ENCODE measurements around the gene NODAL.

The NODAL gene

GRCh38 chr10:70425096-70425495 lies 16.4 kb downstream of the NODAL start:
- Histone ChIP-seq H3K36me3 (ENCODE audit: control insufficient read depth in 1 of 2, insufficient read depth in 2 of 2, low read length in 2 of 2) (peaks cover 20 to 60% of the 10 kb centered on the region in 2 experiments), H3K4ac (ENCODE audit: low read depth, low read length) (no peak overlapping the region), H4K91ac (ENCODE audit: low read depth, low read length) (no peak overlapping the region), H3K4me1 (ENCODE audit: control insufficient read depth in 1 of 2, insufficient read depth in 2 of 2, low read length in 2 of 2) (no peaks in the 10 kb centered on the region), H3K9ac (ENCODE audit: low read length) (no peak overlapping the region), H2BK120ac (ENCODE audit: insufficient read depth, low read length, poor library complexity) (no peak overlapping the region), H3K4me2 (ENCODE audit: low read length) (no peak overlapping the region), H2AFZ (ENCODE audit: insufficient read depth, low read length, poor library complexity) (no peak overlapping the region), H3K79me2 (ENCODE audit: control insufficient read depth, insufficient read depth, low read length, poor library complexity) (no peaks in the 10 kb centered on the region), H3K18ac (ENCODE audit: low read length) (no peak overlapping the region), H3K4me3 (ENCODE audit: low read depth, low read length) (no peak overlapping the region), H2BK5ac (ENCODE audit: low read depth, low read length, poor library complexity) (no peak overlapping the region), H3K14ac (ENCODE audit: low read length) (no peak overlapping the region), H3K9me3 (ENCODE audit: insufficient read depth, low read depth, low read length) (no peaks in the 10 kb centered on the region), H4K8ac (ENCODE audit: low read depth, low read length) (no peak overlapping the region), H2BK12ac (ENCODE audit: low read length) (no peak overlapping the region), H3K27me3 (ENCODE audit: insufficient read depth, low read length) (no peaks in the 10 kb centered on the region), H3K27ac (ENCODE audit: low read depth, low read length) (no peak overlapping the region), H3K23ac (ENCODE audit: low read length) (no peak overlapping the region), H3K79me1 (ENCODE audit: low read length) (no peaks in the 10 kb centered on the region), H4K12ac (ENCODE audit: low read depth, low read length) (no peak overlapping the region), H2AK5ac (ENCODE audit: low read length) (no peak overlapping the region)
- DNase-seq = no peak
- WGBS (ENCODE audit: extremely low coverage, insufficient coverage, insufficient read length) = no CpG with 5 or more reads among the region's 3 CpGs

GRCh38 chr10:70424320-70424719 lies 17.2 kb downstream of the NODAL start:
- H3K79me2 ChIP-seq (ENCODE audit: control insufficient read depth, insufficient read depth, low read length, poor library complexity) = no peaks in the 10 kb centered on the region
- no peak overlapping the region for H3K27ac ChIP-seq (ENCODE audit: low read depth, low read length)
- WGBS (ENCODE audit: extremely low coverage, insufficient coverage, insufficient read length) = no CpG with 5 or more reads among the region's 3 CpGs
- H4K12ac ChIP-seq (ENCODE audit: low read depth, low read length) = no peak overlapping the region
- H3K4me1 ChIP-seq (ENCODE audit: control insufficient read depth in 1 of 2, insufficient read depth in 2 of 2, low read length in 2 of 2) = no peaks in the 10 kb centered on the region
- H3K9me3 ChIP-seq (ENCODE audit: insufficient read depth, low read depth, low read length) = no peaks in the 10 kb centered on the region
- no peak overlapping the region for H2BK120ac ChIP-seq (ENCODE audit: insufficient read depth, low read length, poor library complexity)
- no peak overlapping the region for H2BK5ac ChIP-seq (ENCODE audit: low read depth, low read length, poor library complexity)
- no peaks in the 10 kb centered on the region for H3K27me3 ChIP-seq (ENCODE audit: insufficient read depth, low read length)
- H3K23ac ChIP-seq (ENCODE audit: low read length) = no peak overlapping the region
- no peak overlapping the region for H3K9ac ChIP-seq (ENCODE audit: low read length)
- no peak overlapping the region for H3K18ac ChIP-seq (ENCODE audit: low read length)
- H4K91ac ChIP-seq (ENCODE audit: low read depth, low read length) = no peak overlapping the region
- no peak overlapping the region for H2BK12ac ChIP-seq (ENCODE audit: low read length)
- no peak overlapping the region for H3K4me3 ChIP-seq (ENCODE audit: low read depth, low read length)
- no peaks in the 10 kb centered on the region for H3K79me1 ChIP-seq (ENCODE audit: low read length)
- H3K4ac ChIP-seq (ENCODE audit: low read depth, low read length) = no peak overlapping the region
- no peak overlapping the region for H3K4me2 ChIP-seq (ENCODE audit: low read length)
- no peak overlapping the region for H4K8ac ChIP-seq (ENCODE audit: low read depth, low read length)
- no peak overlapping the region for H3K14ac ChIP-seq (ENCODE audit: low read length)
- H3K36me3 ChIP-seq (ENCODE audit: control insufficient read depth in 1 of 2, insufficient read depth in 2 of 2, low read length in 2 of 2) = peaks cover 21 to 60% of the 10 kb centered on the region in 2 experiments
- no peak for DNase-seq
- no peak overlapping the region for H2AK5ac ChIP-seq (ENCODE audit: low read length)
- no peak overlapping the region for H2AFZ ChIP-seq (ENCODE audit: insufficient read depth, low read length, poor library complexity)

- Histone ChIP-seq H4K12ac (ENCODE audit: low read depth, low read length) (no peak overlapping the region), H3K27me3 (ENCODE audit: insufficient read depth, low read length) (no peaks in the 10 kb centered on the region), H2AK5ac (ENCODE audit: low read length) (no peak overlapping the region), H3K4me1 (ENCODE audit: control insufficient read depth in 1 of 2, insufficient read depth in 2 of 2, low read length in 2 of 2) (no peaks in the 10 kb centered on the region), H3K36me3 (ENCODE audit: control insufficient read depth in 1 of 2, insufficient read depth in 2 of 2, low read length in 2 of 2) (peaks cover 11 to 29% of the 10 kb centered on the region in 2 experiments), H2AFZ (ENCODE audit: insufficient read depth, low read length, poor library complexity) (no peak overlapping the region), H3K4me2 (ENCODE audit: low read length) (no peak overlapping the region), H3K18ac (ENCODE audit: low read length) (no peak overlapping the region), H4K91ac (ENCODE audit: low read depth, low read length) (no peak overlapping the region), H3K27ac (ENCODE audit: low read depth, low read length) (no peak overlapping the region), H2BK120ac (ENCODE audit: insufficient read depth, low read length, poor library complexity) (no peak overlapping the region), H3K4ac (ENCODE audit: low read depth, low read length) (no peak overlapping the region), H3K14ac (ENCODE audit: low read length) (no peak overlapping the region), H3K9ac (ENCODE audit: low read length) (no peak overlapping the region), H2BK5ac (ENCODE audit: low read depth, low read length, poor library complexity) (no peak overlapping the region), H2BK12ac (ENCODE audit: low read length) (no peak overlapping the region), H3K4me3 (ENCODE audit: low read depth, low read length) (no peak overlapping the region), H3K79me2 (ENCODE audit: control insufficient read depth, insufficient read depth, low read length, poor library complexity) (no peaks in the 10 kb centered on the region), H3K9me3 (ENCODE audit: insufficient read depth, low read depth, low read length) (no peaks in the 10 kb centered on the region), H3K23ac (ENCODE audit: low read length) (no peak overlapping the region), H3K79me1 (ENCODE audit: low read length) (no peaks in the 10 kb centered on the region), H4K8ac (ENCODE audit: low read depth, low read length) (no peak overlapping the region)
- no peak for DNase-seq
- no CpG with 5 or more reads among the region's 3 CpGs for WGBS (ENCODE audit: extremely low coverage, insufficient coverage, insufficient read length)
These were observed 22.8 kb downstream of the NODAL start for GRCh38 chr10:70418713-70419112.

DNA sequence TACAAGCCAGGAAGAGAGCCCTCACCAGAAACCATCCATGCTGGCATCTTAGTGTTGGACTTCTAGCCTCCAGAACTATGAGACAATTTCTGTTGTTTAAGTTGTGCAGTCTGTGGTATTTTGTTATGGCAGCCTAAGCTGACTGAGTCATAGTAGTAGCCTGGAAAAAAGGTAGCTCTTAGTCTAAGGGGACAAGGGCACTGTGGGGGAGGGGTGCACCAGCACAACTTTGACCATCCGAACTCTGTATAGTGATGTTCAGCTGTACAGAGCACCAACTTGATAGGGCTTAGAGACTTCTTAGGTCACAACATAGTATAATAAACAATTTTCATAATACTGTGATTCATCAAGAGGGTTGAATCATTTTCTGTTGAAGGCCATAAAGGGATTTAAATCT lies 23.3 kb downstream of the NODAL start:
- no peak overlapping the region for H3K23ac ChIP-seq (ENCODE audit: low read length)
- WGBS (ENCODE audit: extremely low coverage, insufficient coverage, insufficient read length) = no CpG with 5 or more reads among the region's 1 CpG
- peak in 1 of 2 donors; percentile 27 for DNase-seq

More for the DNA sequence above, 23.3 kb downstream of the NODAL start:
- Histone ChIP-seq H3K4me2 (ENCODE audit: low read length) (no peak overlapping the region), H3K27me3 (ENCODE audit: insufficient read depth, low read length) (no peaks in the 10 kb centered on the region), H2BK120ac (ENCODE audit: insufficient read depth, low read length, poor library complexity) (no peak overlapping the region), H2BK5ac (ENCODE audit: low read depth, low read length, poor library complexity) (no peak overlapping the region), H3K79me1 (ENCODE audit: low read length) (no peaks in the 10 kb centered on the region), H4K91ac (ENCODE audit: low read depth, low read length) (no peak overlapping the region), H4K12ac (ENCODE audit: low read depth, low read length) (no peak overlapping the region), H3K14ac (ENCODE audit: low read length) (no peak overlapping the region), H3K36me3 (ENCODE audit: control insufficient read depth in 1 of 2, insufficient read depth in 2 of 2, low read length in 2 of 2) (peaks cover 12 to 28% of the 10 kb centered on the region in 2 experiments), H3K9ac (ENCODE audit: low read length) (no peak overlapping the region), H2BK12ac (ENCODE audit: low read length) (no peak overlapping the region), H4K8ac (ENCODE audit: low read depth, low read length) (no peak overlapping the region), H3K79me2 (ENCODE audit: control insufficient read depth, insufficient read depth, low read length, poor library complexity) (no peaks in the 10 kb centered on the region), H3K18ac (ENCODE audit: low read length) (no peak overlapping the region), H3K4me3 (ENCODE audit: low read depth, low read length) (no peak overlapping the region), H3K27ac (ENCODE audit: low read depth, low read length) (no peak overlapping the region), H3K9me3 (ENCODE audit: insufficient read depth, low read depth, low read length) (no peaks in the 10 kb centered on the region), H3K4ac (ENCODE audit: low read depth, low read length) (no peak overlapping the region), H3K4me1 (ENCODE audit: control insufficient read depth in 1 of 2, insufficient read depth in 2 of 2, low read length in 2 of 2) (no peaks in the 10 kb centered on the region), H2AFZ (ENCODE audit: insufficient read depth, low read length, poor library complexity) (no peak overlapping the region), H2AK5ac (ENCODE audit: low read length) (no peak overlapping the region)
